Eye (tissue), 1 donor: ENCODE measurements around the gene DHX35.
"Not testable (repeated sequence)": the region's sequence is repeated elsewhere in the genome, so short reads cannot be mapped to it uniquely, and the experiment has no call there.

ENCODE experiments used
- DNase-seq: peaks from one replicate; pipeline ENCODE4 v3.0.0-alpha.2; 2015

Gene DHX35

GRCh38 chr20:38941726-38942389, 20.3 kb upstream of the DHX35 start:
- DNase-seq: no peak

GRCh38 chr20:38945012-38945411, 17.1 kb upstream of the DHX35 start:
- DNase-seq: no peak

- DNase-seq: no peak
Measured at GRCh38 chr20:38946836-38947235, 15.3 kb upstream of the DHX35 start.

GRCh38 chr20:38947931-38948362, 14.2 kb upstream of the DHX35 start:
- no peak for DNase-seq

GRCh38 chr20:38950254-38950653, 11.9 kb upstream of the DHX35 start:
- DNase-seq: no peak

- no peak for DNase-seq
Measured at GRCh38 chr20:38951611-38952010, 10.5 kb upstream of the DHX35 start.

DNA sequence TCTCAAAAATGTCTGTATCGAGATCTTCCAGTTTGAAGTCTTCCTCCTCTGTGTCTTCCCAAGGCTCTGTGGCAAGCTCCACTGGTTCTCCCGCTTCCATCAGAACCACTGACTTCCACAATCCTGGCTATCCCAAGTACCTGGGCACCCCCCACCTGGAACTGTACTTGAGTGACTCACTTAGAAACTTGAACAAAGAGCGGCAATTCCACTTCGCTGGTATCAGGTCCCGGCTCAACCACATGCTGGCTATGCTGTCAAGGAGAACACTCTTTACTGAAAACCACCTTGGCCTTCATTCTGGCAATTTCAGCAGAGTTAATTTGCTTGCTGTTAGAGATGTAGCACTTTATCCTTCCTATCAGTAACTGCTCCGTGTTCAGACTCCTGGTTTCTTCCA, 10.0 kb upstream of the DHX35 start:
- DNase-seq: no peak

- DNase-seq: no peak
Measured at GRCh38 chr20:38953630-38954340, 8.4 kb upstream of the DHX35 start.

- no peak for DNase-seq
Measured at GRCh38 chr20:38957235-38957876, 4.8 kb upstream of the DHX35 start.

DNA sequence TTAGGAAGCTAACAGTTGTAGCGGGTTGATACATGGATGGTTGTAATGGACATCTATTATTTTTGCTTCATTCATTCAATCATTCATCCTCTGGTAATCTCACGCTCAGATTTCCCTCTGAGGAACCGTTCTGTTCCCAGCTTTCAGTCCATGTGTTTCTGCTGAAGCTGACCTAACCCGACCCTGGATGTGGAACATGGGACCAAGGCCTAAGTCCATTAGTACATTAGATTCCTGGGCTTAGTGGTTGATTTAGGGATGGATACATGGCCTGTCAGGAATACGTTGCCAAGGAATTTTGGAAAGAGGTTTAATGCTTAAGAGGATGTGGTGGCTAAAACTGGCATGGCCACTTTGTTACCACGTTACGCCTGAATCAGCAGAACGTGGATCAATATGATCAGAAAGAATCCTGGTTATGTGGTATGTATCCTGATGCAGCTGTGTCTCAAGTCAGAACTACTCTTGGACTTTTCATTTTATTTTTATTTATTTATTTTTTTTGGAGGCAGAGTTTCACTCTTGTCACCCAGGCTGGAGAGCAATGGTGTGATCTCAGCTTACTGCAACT, 4.1 kb upstream of the DHX35 start:
- no peak for DNase-seq

- not testable (repeated sequence) for DNase-seq
Measured at GRCh38 chr20:38960187-38960687, 1.9 kb upstream of the DHX35 start.

- no peak for DNase-seq
Measured at GRCh38 chr20:38961530-38962043, 557 bp upstream of the DHX35 start.

DNA sequence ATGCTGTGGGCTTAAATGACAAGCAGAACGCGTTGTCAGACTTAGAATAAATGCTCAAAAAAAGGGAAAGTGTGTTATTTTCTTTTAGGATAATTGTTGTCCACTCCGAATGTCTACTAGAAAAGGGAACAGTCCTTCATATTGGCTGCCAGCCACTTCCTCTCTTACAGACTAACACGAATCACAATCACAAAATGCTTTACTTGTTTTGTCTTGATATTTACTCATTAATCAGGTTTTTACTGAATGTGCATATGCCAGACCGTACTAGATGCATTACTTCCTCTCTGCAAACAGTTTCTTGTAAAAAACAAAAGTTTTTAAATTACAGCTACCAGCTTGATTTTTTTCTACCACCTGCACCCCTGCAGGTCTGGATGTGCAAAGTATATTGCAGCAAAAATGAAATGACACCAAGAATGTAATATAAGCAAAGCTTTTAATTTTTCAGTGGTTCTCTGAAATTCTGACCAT, 821 bp downstream of the DHX35 start:
- no peak for DNase-seq

DNA sequence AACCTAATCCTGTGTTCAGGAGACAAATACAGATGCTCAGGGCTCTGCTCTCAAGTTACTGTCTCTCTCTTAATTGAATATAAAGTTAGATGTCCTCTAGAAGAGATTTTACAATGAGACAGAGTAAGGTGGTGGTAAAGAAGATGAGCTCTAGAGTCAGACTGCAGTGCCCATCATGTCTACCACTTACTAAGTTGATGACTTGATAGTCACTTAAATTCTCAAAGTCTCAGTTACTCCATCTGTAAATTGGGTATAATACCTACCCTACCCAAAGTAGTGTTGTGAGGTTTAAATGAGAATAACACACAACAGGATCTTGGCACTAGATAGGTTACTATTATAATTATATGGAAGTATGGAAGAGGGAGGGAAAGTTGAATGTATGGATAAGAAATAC, 1.6 kb downstream of the DHX35 start:
- DNase-seq: no peak

DNA sequence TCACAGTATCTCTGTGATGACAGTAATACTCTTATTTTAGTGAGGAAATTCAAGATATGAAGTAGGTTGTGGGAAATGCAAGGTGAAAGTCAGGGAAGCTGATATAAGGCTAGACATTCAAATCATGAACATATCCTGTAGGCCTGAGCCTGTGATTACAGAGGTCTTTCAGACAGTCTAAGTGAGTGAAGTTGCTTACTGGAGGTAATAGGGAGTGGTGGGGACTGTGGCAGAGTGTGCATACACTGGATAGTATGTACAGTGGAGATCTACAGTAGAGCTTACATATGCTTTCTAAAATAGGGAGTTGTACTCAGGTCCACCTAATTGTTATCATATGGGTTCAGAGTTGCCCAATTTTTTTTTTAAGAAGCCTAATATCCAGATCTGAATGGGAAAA, 3.1 kb downstream of the DHX35 start:
- DNase-seq: no peak

DNA sequence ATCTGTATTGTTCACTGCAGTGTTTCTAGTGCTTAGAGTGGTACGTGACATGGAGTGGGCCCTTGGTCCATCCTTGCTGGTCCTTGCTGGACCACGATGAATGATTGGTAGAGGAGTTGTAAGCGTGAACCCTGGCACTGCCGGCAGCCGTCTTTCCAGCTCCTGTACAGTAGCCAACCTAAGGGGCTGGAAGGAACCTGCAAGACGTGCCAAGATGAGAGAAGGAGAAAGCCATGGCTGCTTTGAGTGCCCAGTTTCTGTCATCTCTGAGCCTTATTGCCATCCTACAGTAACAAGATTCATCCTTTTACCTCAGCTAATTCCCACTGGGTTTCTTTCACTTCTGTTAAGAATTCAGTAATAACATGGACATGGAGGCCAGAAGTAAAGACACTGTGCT, 5.9 kb downstream of the DHX35 start:
- DNase-seq: no peak

DNA sequence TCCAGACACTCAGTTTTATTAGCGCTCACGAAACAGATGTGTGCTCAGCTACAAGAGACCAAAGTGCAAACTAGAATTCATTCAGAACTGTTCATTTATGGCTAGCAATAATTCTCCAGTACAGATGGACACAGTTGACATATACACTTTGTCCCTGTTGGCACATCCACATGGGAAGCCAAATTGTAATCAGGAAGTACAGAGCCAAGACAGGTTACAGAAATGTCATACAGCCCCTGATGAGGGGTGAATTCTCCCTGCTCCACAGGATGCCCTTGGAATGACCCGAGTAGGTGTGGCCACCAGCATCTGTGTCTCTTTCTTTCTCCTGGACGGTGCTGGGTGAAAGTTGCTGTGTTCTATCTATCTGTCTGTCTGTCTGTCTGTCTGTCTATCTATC, 7.6 kb downstream of the DHX35 start:
- no peak for DNase-seq

- DNase-seq: no peak
Measured at GRCh38 chr20:38970302-38970701, 8.2 kb downstream of the DHX35 start.

DNA sequence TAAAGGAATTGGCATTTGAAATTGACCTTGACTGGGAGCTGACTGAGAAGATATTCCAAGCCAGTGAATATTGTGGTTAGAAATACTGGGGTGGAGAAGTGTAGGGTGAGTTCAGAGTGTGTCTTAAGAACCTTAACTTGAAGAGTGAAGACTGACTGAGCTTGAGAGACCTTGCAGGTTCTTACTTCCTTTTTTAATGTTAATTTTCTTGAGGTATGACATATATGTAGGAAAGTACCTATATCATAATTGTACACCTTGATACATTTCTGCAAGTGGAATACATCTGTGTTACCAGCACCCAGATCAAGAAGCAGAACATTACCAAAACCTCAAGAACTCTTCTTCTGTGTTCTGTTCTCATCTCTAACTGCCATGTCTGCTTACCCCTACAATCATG, 11.0 kb downstream of the DHX35 start:
- no peak for DNase-seq

DNA sequence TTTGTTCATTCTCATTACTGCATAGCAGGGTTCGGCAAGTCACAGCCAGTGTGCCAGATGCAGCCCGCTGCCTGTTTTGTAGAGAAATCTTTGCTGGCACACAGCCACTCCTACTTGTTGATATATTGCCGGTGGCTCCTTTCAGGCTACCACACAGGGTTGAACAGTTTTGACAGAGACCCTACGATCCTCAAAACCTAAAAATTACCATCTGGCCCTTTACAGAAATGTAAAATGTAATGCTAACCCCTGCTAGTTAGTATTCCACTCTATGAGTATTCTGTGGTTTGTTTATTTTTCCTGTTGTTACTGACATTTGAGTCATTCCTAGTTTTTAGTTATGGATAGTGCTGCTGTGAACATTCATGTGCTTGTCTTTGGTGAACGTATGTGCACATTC, 11.5 kb downstream of the DHX35 start:
- DNase-seq: no peak

DNA sequence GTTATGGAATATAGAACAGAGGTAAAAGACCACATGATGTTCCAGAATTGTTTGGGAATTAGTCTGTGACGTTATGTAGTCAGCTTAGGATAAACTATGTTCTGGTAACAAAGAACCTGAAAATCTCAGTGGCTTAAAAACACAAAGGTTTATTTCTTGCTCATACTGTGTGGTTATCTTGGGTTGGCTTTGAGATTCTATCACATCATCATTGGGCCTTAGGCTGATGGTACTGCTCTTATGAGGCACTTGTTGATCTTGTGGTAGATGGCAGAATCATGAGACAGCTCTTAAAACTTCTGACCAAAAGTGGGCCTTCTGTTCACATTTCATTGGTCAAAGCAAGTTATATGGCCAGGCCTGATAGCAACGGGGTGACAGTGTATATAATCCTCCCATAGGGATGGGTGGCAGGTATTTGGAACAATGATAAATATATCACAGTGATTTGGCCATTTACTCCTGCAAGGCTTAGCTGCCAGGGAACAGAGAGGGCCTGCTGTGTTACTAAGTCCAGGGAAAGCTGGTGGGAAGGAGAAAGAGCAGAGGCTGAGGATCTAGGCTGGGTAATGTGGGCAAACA, 13.5 kb downstream of the DHX35 start:
- DNase-seq: no peak

- no peak for DNase-seq
Measured at GRCh38 chr20:38979434-38979833, 17.3 kb downstream of the DHX35 start.

DNA sequence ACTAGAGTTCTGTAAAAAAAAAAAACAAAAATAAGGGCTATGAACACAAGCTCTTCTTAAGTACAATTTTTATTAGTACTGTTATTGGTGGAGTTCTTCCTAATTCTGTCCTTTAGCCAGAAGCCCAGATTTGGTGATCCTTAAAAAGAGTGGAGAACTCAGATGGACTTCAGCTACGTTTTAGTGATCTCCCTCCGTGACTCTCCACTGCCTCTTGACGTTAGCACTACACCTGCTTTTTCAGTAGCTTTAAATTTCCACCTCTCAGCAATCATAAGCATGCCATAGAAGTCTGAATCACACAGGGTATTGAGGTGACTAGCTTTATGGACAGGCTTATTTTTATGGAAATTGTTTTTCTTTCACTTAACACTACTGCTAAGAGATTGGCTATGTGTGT, 17.7 kb downstream of the DHX35 start:
- no peak for DNase-seq
